GM19023 (cell line): ENCODE data around the gene ANKRD18B.
"Not testable (repeated sequence)": the region's sequence is repeated elsewhere in the genome, so short reads cannot be mapped to it uniquely, and the experiment has no call there.

Experiments used
- ATAC-seq: cut with Tn5 transposase; IDR thresholded peaks from one replicate; pipeline ENCODE4 v1.9.1; 2021; ENCODE audit warnings: mild to moderate bottlenecking, moderate library complexity; ENCODE audit not compliant: unreplicated experiment

ANKRD18B gene

DNA sequence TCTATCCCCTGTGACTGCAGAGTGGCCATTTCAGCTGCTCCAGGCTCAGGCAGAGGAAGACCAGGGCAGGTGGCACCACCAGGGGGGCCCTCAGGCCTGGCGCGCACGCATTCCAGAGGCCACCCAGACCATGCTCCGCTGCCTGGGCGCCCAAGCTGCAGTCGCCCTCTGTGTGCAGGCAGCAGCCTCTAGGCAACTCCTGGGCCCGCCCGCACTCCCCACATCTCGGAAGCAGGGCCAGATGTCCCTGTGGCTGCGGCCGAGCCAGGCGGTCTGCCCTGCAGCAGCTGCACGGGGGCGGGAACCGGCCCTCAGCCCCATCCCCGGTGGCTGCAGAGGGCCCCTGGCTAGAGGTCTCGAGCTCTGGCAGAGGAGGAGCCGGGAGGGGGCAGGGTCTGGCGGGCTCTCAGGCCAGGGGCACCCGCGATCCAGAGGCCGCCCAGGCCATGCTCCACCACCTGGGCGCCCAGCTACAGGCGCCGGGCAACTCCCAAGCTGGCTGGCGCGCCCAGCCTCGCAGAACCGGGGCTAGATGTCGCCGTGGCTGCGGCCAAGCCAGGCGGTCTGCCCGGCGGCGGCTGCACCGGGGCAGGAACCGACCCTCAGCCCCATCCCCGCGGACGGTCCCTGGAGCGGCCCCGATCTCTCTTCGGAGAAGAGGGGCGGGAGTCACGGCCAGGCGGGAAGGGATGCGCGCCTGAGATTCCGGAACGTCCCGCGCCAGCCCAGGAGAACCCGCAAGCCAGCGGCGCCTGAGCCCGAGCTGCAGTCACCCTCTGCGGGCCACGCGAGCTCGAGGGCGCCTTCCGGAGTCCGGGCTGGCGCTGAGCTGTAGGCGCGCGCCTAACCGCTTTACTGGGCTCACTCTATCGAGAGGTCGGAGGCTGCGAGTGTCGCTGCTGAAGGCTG, at the start of gene ANKRD18B:
ANKRD18B (plus strand) TSS at position 855 of the 909 bp plus-strand sequence. CDS start 239 bp downstream, outside the sequence.
- not testable (repeated sequence) for ATAC-seq

GRCh38 chr9:33475357-33475756, 48.7 kb upstream of the ANKRD18B start:
- ATAC-seq: no peak

DNA sequence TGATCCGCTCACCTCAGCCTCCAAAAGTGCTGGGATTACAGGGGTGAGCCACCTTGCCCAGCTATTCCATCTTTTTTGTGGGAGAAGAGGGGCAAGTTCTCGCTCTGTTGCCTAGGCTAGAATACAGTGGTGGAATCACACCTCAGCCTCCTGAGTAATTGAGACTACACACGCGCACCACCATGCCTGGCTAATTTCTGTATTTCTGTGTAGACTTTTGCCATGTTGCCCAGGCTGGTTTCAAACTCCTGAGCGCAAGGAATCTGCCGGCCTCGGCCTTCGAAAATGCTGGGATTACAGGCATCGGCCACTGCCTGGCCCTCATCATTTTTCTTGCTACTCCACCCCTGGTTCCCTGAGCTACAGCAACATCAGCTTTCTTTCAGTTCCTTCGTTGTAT, 47.5 kb upstream of the ANKRD18B start:
- ATAC-seq: no peak

GRCh38 chr9:33480106-33480505, 43.9 kb upstream of the ANKRD18B start:
- ATAC-seq: no peak

DNA sequence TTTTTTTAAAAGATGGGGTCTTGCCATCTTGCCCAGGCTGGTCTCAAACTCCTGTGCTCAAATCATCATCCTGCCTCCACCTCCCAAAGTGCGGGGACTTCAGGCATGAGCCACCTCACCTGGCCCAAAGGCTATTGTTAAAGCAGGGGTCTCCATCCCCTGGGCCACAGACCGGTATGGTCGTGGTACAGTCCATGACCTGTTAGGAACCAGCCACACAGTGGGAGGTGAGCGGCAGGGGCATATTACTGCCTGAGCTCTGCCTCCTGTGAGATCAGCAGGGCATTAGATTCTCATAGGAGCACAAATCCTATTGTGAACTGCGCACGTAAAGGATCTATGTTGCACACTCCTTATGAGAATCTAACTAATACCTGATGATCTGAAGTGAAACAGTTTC, 43.1 kb upstream of the ANKRD18B start:
- ATAC-seq: no peak

DNA sequence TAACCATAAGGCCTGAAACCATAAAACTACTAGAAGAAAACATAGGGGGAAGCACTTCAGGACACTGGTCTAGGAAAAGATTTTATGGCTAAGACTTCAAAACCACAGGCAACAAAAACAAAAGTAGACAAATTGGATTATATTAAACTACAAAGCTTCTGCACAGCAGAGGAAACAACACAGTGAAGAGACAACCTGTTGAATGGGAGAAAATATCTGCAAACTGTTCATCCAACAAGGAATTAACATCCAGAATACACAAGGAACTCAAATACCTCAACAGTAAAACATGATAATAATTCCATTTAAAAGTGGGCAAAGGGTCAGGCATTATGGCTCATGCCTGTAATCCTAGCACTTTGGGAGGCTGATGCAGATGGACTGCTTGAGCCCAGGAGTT, 38.7 kb upstream of the ANKRD18B start:
- ATAC-seq: not testable (repeated sequence)

DNA sequence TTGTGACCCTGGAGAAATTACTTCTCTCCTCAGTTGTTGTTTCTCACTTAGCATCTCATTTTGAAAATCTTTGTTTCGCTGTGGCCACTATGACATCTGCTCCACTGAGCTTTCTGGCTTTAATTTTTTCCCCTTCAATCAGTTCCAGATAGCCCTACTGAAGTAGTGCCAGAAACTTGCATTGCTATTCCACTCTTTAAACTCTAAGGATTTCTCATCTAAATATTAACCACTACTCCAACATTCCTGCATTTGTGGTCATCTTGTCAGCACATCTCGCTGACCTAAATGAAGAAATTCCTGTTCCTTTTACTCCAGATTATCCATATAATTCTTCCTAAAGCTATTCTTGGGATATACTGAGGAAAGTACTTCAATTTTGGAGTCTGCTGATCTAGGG, 35.0 kb upstream of the ANKRD18B start:
- ATAC-seq: no peak

GRCh38 chr9:33493819-33494218, 30.2 kb upstream of the ANKRD18B start:
- ATAC-seq: not testable (repeated sequence)

- no peak for ATAC-seq
These were observed 25.7 kb upstream of the ANKRD18B start for GRCh38 chr9:33498387-33498786.

GRCh38 chr9:33506626-33507370, 17.3 kb upstream of the ANKRD18B start:
- no peak for ATAC-seq

GRCh38 chr9:33510262-33511183, 13.5 kb upstream of the ANKRD18B start:
- ATAC-seq: no peak

- not testable (repeated sequence) for ATAC-seq
These were observed 12.9 kb upstream of the ANKRD18B start for GRCh38 chr9:33511184-33511517.

- ATAC-seq: not testable (repeated sequence)
These were observed 11.5 kb upstream of the ANKRD18B start for GRCh38 chr9:33512535-33512934.

DNA sequence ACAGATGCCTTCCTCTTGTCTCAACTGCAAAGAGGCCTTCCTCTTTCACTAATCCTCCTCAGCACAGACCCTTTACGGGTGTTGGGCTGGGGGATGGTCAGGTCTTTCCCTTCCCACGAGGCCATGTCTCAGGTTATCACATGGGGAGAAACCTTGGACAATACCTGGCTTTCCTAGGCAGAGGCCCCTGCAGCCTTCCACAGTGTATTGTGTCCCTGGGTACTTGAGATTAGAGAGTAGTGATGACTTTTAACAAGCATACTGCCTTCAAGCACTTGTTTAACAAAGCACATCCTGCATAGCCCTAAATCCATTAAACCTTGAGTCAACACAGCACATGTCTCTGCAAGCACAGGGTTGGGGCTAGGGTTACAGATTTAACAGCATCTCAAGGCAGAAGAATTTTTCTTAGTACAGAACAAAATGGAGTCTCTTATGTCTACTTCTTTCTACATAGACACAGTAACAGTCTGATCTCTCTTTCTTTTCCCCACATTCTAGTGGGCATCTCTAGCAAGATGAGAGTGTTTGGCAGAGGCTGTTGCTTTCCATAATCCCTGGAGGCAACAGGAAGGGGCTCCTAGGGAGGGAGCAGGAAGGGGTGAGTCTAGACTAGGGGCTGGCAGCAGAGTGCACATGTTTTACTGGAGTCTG, 8.6 kb upstream of the ANKRD18B start:
- ATAC-seq: not testable (repeated sequence)

DNA sequence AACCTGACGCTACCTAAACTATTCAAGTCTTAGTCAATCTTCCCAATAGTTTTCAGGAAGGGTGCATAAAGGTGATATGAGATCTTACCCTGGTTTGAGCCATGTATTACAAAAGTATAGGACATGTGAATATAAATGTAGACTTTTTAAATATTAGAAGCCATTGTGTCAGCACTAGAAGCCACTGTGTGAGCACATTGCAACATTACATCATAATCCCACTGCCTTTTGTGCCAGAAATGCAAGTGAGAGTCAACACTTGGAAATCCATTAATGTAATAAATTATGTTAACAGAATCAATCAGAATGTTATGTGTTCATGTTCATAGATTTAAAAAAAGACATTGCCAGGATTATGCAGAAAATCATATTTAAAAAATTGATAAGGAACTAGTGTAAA, 7.7 kb upstream of the ANKRD18B start:
- ATAC-seq: not testable (repeated sequence)

GRCh38 chr9:33517373-33517772, 6.7 kb upstream of the ANKRD18B start:
- ATAC-seq: no peak

DNA sequence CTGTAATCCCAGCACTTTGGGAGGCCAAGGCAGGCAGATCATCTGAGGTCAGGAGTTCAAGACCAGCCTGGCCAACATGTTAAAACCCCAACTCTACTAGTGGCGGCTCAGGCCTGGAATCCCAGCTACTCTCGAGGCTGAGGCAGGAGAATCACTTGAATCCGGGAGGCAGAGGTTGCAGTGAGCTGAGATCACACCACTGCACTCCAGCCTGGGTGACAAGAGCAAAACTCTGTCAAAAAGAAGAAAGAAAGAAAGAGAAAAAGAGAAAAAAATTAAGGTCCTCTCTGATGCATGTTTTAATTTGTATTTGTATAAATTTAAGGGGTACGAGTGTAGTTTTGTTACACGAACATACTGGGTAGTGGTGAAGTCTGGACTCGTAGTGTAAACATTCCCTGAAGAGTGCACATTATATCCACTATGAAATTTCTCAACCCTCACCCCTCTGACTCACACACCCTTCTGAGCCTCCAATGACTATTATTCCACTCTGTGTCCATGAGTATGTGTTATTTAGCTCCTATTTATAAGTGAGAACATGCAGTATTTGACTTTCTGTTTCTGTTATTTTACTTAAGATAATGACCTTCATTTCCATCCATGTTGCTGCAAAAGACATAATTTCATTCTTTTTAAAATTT, 6.0 kb upstream of the ANKRD18B start:
- not testable (repeated sequence) for ATAC-seq

GRCh38 chr9:33521861-33522260, 2.2 kb upstream of the ANKRD18B start:
- ATAC-seq: not testable (repeated sequence)

- no peak for ATAC-seq
These were observed 376 bp downstream of the ANKRD18B start for GRCh38 chr9:33524306-33524947.
